ENCODE results near the gene FBXL12. TPM values are rescaled to one million over a fixed set of nuclear protein-coding genes. Genes with fewer than 3 reads are reported as not detected.

The FBXL12 gene
- total and polyA plus RNA-seq, 2 experiments from 2014 or later = 23.5 to 25.4 TPM

DNA sequence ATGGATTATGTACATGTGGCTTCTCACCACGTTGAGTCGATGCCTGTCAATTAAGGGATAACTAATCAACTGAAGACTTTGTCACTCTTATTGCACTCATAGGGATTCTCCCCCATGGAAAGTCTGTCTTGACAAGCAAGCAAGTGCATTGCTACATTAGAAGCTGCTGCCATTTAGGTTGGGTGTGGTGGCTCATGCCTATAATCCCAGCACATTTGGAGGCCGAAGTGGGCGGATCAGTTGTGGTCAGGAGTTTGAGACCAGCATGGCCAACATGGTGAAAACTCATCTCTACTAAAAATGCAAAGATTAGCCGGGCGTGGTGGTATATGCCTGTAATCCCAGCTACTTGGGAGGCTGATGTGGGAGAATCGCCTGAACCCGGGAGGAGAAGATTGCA, 32.1 kb downstream of the FBXL12 start:
- no peak overlapping the region for H2AFZ ChIP-seq
- TF ChIP-seq ZNF114 (CRISPR knock-in tag; IDR thresholded peaks at IDR 0.05) (no peak), STAT1 (IDR thresholded peaks at IDR 0.05; ENCODE audit: unreplicated experiment) (no peak), ETS1 (IDR thresholded peaks at IDR 0.05) (no peak), EZH2 (IDR thresholded peaks at IDR 0.05; ENCODE audit: low read depth, unreplicated experiment) (no peak), CREB1 (CRISPR knock-in tag; IDR thresholded peaks at IDR 0.05; ENCODE audit: low read depth) (no peak), JUNB (IDR thresholded peaks at IDR 0.05; ENCODE audit: unreplicated experiment) (no peak), ZNF331 (CRISPR knock-in tag; IDR thresholded peaks at IDR 0.05; ENCODE audit: low read depth) (no peak), POLR2AphosphoS5 (IDR thresholded peaks at IDR 0.05; ENCODE audit: low read depth) (no peak), NANOG (IDR thresholded peaks at IDR 0.05; ENCODE audit: borderline replicate concordance) (no peak), EZH2phosphoT487 (IDR thresholded peaks at IDR 0.05; ENCODE audit: unreplicated experiment) (no peak)
- TF ChIP-seq, protein P1, sequence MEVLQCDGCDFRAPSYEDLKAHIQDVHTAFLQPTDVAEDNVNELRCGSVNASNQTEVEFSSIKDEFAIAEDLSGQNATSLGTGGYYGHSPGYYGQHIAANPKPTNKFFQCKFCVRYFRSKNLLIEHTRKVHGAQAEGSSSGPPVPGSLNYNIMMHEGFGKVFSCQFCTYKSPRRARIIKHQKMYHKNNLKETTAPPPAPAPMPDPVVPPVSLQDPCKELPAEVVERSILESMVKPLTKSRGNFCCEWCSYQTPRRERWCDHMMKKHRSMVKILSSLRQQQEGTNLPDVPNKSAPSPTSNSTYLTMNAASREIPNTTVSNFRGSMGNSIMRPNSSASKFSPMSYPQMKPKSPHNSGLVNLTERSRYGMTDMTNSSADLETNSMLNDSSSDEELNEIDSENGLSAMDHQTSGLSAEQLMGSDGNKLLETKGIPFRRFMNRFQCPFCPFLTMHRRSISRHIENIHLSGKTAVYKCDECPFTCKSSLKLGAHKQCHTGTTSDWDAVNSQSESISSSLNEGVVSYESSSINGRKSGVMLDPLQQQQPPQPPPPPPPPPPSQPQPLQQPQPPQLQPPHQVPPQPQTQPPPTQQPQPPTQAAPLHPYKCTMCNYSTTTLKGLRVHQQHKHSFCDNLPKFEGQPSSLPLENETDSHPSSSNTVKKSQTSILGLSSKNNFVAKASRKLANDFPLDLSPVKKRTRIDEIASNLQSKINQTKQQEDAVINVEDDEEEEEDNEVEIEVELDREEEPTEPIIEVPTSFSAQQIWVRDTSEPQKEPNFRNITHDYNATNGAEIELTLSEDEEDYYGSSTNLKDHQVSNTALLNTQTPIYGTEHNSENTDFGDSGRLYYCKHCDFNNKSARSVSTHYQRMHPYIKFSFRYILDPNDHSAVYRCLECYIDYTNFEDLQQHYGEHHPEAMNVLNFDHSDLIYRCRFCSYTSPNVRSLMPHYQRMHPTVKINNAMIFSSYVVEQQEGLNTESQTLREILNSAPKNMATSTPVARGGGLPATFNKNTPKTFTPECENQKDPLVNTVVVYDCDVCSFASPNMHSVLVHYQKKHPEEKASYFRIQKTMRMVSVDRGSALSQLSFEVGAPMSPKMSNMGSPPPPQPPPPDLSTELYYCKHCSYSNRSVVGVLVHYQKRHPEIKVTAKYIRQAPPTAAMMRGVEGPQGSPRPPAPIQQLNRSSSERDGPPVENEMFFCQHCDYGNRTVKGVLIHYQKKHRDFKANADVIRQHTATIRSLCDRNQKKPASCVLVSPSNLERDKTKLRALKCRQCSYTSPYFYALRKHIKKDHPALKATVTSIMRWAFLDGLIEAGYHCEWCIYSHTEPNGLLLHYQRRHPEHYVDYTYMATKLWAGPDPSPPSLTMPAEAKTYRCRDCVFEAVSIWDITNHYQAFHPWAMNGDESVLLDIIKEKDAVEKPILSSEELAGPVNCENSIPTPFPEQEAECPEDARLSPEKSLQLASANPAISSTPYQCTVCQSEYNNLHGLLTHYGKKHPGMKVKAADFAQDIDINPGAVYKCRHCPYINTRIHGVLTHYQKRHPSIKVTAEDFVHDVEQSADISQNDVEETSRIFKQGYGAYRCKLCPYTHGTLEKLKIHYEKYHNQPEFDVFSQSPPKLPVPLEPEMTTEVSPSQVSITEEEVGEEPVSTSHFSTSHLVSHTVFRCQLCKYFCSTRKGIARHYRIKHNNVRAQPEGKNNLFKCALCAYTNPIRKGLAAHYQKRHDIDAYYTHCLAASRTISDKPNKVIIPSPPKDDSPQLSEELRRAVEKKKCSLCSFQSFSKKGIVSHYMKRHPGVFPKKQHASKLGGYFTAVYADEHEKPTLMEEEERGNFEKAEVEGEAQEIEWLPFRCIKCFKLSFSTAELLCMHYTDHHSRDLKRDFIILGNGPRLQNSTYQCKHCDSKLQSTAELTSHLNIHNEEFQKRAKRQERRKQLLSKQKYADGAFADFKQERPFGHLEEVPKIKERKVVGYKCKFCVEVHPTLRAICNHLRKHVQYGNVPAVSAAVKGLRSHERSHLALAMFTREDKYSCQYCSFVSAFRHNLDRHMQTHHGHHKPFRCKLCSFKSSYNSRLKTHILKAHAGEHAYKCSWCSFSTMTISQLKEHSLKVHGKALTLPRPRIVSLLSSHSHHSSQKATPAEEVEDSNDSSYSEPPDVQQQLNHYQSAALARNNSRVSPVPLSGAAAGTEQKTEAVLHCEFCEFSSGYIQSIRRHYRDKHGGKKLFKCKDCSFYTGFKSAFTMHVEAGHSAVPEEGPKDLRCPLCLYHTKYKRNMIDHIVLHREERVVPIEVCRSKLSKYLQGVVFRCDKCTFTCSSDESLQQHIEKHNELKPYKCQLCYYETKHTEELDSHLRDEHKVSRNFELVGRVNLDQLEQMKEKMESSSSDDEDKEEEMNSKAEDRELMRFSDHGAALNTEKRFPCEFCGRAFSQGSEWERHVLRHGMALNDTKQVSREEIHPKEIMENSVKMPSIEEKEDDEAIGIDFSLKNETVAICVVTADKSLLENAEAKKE (CRISPR knock-in tag; IDR thresholded peaks at IDR 0.05) = no peak
- TF ChIP-seq, protein P2, sequence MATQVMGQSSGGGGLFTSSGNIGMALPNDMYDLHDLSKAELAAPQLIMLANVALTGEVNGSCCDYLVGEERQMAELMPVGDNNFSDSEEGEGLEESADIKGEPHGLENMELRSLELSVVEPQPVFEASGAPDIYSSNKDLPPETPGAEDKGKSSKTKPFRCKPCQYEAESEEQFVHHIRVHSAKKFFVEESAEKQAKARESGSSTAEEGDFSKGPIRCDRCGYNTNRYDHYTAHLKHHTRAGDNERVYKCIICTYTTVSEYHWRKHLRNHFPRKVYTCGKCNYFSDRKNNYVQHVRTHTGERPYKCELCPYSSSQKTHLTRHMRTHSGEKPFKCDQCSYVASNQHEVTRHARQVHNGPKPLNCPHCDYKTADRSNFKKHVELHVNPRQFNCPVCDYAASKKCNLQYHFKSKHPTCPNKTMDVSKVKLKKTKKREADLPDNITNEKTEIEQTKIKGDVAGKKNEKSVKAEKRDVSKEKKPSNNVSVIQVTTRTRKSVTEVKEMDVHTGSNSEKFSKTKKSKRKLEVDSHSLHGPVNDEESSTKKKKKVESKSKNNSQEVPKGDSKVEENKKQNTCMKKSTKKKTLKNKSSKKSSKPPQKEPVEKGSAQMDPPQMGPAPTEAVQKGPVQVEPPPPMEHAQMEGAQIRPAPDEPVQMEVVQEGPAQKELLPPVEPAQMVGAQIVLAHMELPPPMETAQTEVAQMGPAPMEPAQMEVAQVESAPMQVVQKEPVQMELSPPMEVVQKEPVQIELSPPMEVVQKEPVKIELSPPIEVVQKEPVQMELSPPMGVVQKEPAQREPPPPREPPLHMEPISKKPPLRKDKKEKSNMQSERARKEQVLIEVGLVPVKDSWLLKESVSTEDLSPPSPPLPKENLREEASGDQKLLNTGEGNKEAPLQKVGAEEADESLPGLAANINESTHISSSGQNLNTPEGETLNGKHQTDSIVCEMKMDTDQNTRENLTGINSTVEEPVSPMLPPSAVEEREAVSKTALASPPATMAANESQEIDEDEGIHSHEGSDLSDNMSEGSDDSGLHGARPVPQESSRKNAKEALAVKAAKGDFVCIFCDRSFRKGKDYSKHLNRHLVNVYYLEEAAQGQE (IDR thresholded peaks at IDR 0.05; ENCODE audit: unreplicated experiment) = no peak
- H3K27me3 ChIP-seq (ENCODE audit: insufficient read depth) = no peaks in the 10 kb centered on the region
- DNase-seq (ENCODE audit: low spot score) (no peak), ATAC-seq (no peak)
- Mint-ChIP-seq H3K4me3 (peak overlapping the region; percentile 84), H3K9me3 (peaks cover 5% of the 10 kb centered on the region; the same call in 2 of the 3 replicates), H3K27ac (peak overlapping the region; percentile 89), H3K4me1 (peaks cover 50% of the 10 kb centered on the region), H3K27me3 (ENCODE audit: insufficient read depth, low read depth, poor library complexity) (peaks cover 16% of the 10 kb centered on the region), H3K36me3 (ENCODE audit: low read depth) (peaks cover 17% of the 10 kb centered on the region)
- H3K36me3 ChIP-seq (ENCODE audit: insufficient read depth) = no peaks in the 10 kb centered on the region
- H3K4me2 ChIP-seq = peak overlapping the region; percentile 82
- H3K4me3 ChIP-seq = peak overlapping the region; percentile 80
- peaks cover 25% of the 10 kb centered on the region for H3F3A ChIP-seq (replicated peaks; ENCODE audit: low read depth)
- H3K9me2 ChIP-seq (ENCODE audit: insufficient read depth) = no peaks in the 10 kb centered on the region; the same call in 1 of the 2 replicates
- peak overlapping the region; percentile 99 for H3K27ac ChIP-seq (ENCODE audit: low read depth)
- H3K79me2 ChIP-seq (replicated peaks; ENCODE audit: insufficient read depth) = peaks cover 22% of the 10 kb centered on the region
- peaks cover 49% of the 10 kb centered on the region for H3K4me1 ChIP-seq (ENCODE audit: insufficient read depth)
- no peaks in the 10 kb centered on the region for H4K20me1 ChIP-seq (replicated peaks; ENCODE audit: insufficient read depth)

All from GM23338 (cell line).